ENCODE results near the gene PTH1R. TPM values are rescaled to one million over a fixed set of nuclear protein-coding genes. Genes with fewer than 3 reads are reported as not detected.

The PTH1R gene
- total RNA-seq, 1 experiment from 2014 or later, result 1.0 TPM

- no peak overlapping the region for H4K5ac ChIP-seq (ENCODE audit: insufficient read length, low read depth, low read length)
- H3K18ac ChIP-seq (ENCODE audit: insufficient read length, low read depth, low read length), result no peak overlapping the region
- Mint-ChIP-seq H3K9me3 (no peaks in the 10 kb centered on the region), H3K27ac (no peak overlapping the region), H3K27me3 (ENCODE audit: low read depth) (peaks cover 2% of the 10 kb centered on the region; the same call in 1 of the 2 replicates), H3K4me3 (no peak overlapping the region), H3K36me3 (ENCODE audit: insufficient read depth in 1 of 3, low read depth in 3 of 3) (no peaks in the 10 kb centered on the region), H3K4me1 (peaks cover 3 to 5% of the 10 kb centered on the region in 2 experiments; a peak in 3 of 4 replicates)
- no peaks in the 10 kb centered on the region for H3K23me2 ChIP-seq (ENCODE audit: insufficient read length, low read depth, low read length, poor library complexity, severe bottlenecking)
- no peaks in the 10 kb centered on the region for H3K9me3 ChIP-seq (ENCODE audit: control insufficient read depth, low read depth, low read length)
- H3K23ac ChIP-seq (ENCODE audit: insufficient read length, low read depth, low read length), result no peak overlapping the region
- no peak overlapping the region for H3K27ac ChIP-seq (ENCODE audit: insufficient read length, low read depth, low read length)
- no peak overlapping the region for H2BK15ac ChIP-seq (ENCODE audit: low read depth, low read length)
- H2BK5ac ChIP-seq (ENCODE audit: insufficient read length, low read length), result no peak overlapping the region
- no peak overlapping the region for H3T11ph ChIP-seq (ENCODE audit: low read length)
- H3K9ac ChIP-seq (ENCODE audit: extremely low read depth, insufficient read length, low read length), result no peak overlapping the region
- H2AK5ac ChIP-seq (ENCODE audit: insufficient read length, low read length), result no peak overlapping the region
- no peaks in the 10 kb centered on the region; the same call in 1 of the 2 replicates for H3K27me3 ChIP-seq (ENCODE audit: insufficient read depth, low read length)
- no peak overlapping the region for H4K8ac ChIP-seq (replicated peaks; ENCODE audit: insufficient read length, low read depth, low read length)
- no peaks in the 10 kb centered on the region for H3K79me1 ChIP-seq (ENCODE audit: insufficient read depth, low read depth, low read length, poor library complexity, severe bottlenecking)
- no peak for TF ChIP-seq CTCF (conservative IDR thresholded peaks at IDR 0.05)
- H3K56ac ChIP-seq (ENCODE audit: insufficient read length, low read depth, low read length), result no peak overlapping the region
- H2BK12ac ChIP-seq (ENCODE audit: insufficient read length, low read depth, low read length), result no peak overlapping the region
- no peak overlapping the region for H2AFZ ChIP-seq (ENCODE audit: low read length)
- no peak for DNase-seq
- no peak overlapping the region for H2BK120ac ChIP-seq (ENCODE audit: low read depth, low read length, poor library complexity, severe bottlenecking)
- no peak overlapping the region for H2BK20ac ChIP-seq (ENCODE audit: low read depth, low read length, poor library complexity, severe bottlenecking)
- H3K4me1 ChIP-seq (ENCODE audit: insufficient read depth, low read length), result no peaks in the 10 kb centered on the region
- no peak overlapping the region for H4K91ac ChIP-seq (ENCODE audit: insufficient read length, low read depth, low read length)
- no peak overlapping the region for H3K4ac ChIP-seq (ENCODE audit: low read depth, low read length)
- WGBS (ENCODE audit: extremely low coverage, insufficient read length, low lambda C conversion rate), result no CpG with 5 or more reads among the region's 4 CpGs
- H3K4me2 ChIP-seq (ENCODE audit: insufficient read depth, insufficient read length, low read length), result no peak overlapping the region
- no peaks in the 10 kb centered on the region for H4K20me1 ChIP-seq (ENCODE audit: control insufficient read depth, insufficient read depth, insufficient read length)
- no peaks in the 10 kb centered on the region for H3K79me2 ChIP-seq (ENCODE audit: insufficient read depth, low read length)
- no peak overlapping the region for H3K14ac ChIP-seq (ENCODE audit: insufficient read depth, low read length)
These were observed 29.0 kb downstream of the PTH1R start for GRCh38 chr3:46906471-46907058.

Measured in H9 (cell line).